IMR-90 (cell line): ENCODE results near the gene ZNF362. TPM values are rescaled to one million over a fixed set of nuclear protein-coding genes. Genes with fewer than 3 reads are reported as not detected.

Experiments
- ATAC-seq: fragments of 200-7000 bp; cut with Tn5 transposase; 2 replicates; pipeline ENCODE4 v1.9.1; 2020; ENCODE audit warnings: low read depth, mild to moderate bottlenecking, moderate library complexity
- BruUV-seq: library from RNA; stranded (reverse); fragments of 400-500 nt; replicated peaks from 2 replicates; lab custom pipeline; 2021; lab: Mats Ljungman, UMichigan
- CTCF ChIA-PET: fragments of 300-600 bp; formaldehyde crosslinking; extraction: SDS; loops from one replicate; lab custom pipeline; 2021; ENCODE audit warnings: antibody characterized with exemption; lab: Yijun Ruan, JAX
- POLR2A ChIA-PET: fragments of 300-600 bp; sonication (Branson Sonifier 250); formaldehyde crosslinking; loops from one replicate; lab custom pipeline; 2022; ENCODE audit warnings: antibody characterized with exemption; ENCODE audit not compliant: unreplicated experiment; lab: Charles Lee
- DNase-seq: peaks from one replicate; pipeline ENCODE4 v3.0.0; 2013
- H2AFZ ChIP-seq: replicated peaks from 2 replicates; pipeline ENCODE3; 2013; ENCODE audit warnings: low read length, mild to moderate bottlenecking; ENCODE audit not compliant: poor library complexity
- H2AK5ac ChIP-seq: 2 replicates; pipeline ENCODE4 v1.6.1; 2013; ENCODE audit warnings: low read depth, low read length, inconsistent platforms
- H2AK9ac ChIP-seq: replicated peaks from 2 replicates; pipeline ENCODE3; 2013; ENCODE audit warnings: mild to moderate bottlenecking, low read depth, low read length, moderate library complexity; ENCODE audit not compliant: poor library complexity
- H2BK120ac ChIP-seq: 2 replicates; pipeline ENCODE4 v1.6.1; 2013; ENCODE audit warnings: low read depth, low read length, inconsistent platforms
- H2BK15ac ChIP-seq: 3 replicates; pipeline ENCODE4 v1.6.1; 2013; ENCODE audit warnings: low read depth, low read length, inconsistent platforms
- H2BK20ac ChIP-seq: 2 replicates; pipeline ENCODE4 v1.6.1; 2013; ENCODE audit warnings: low read depth, mild to moderate bottlenecking, inconsistent platforms, low read length, moderate library complexity
- H2BK5ac ChIP-seq: 2 replicates; pipeline ENCODE4 v1.6.1; 2013; ENCODE audit warnings: mild to moderate bottlenecking, low read depth, low read length, inconsistent platforms; ENCODE audit not compliant: poor library complexity, severe bottlenecking
- H3K14ac ChIP-seq: replicated peaks from 2 replicates; pipeline ENCODE4 v1.6.1; 2013; ENCODE audit warnings: low read depth, low read length, inconsistent platforms
- H3K18ac ChIP-seq: 2 replicates; pipeline ENCODE4 v1.6.1; 2013; ENCODE audit warnings: low read depth, low read length, control low read depth
- H3K23ac ChIP-seq: 2 replicates; pipeline ENCODE4 v1.6.1; 2013; ENCODE audit warnings: low read depth, low read length, inconsistent platforms
- H3K27ac ChIP-seq: 2 replicates; pipeline ENCODE4 v1.5.1; 2013; ENCODE audit warnings: mild to moderate bottlenecking, control low read depth, low read length; ENCODE audit not compliant: insufficient read depth
- H3K27me3 ChIP-seq: 2 replicates; pipeline ENCODE4 v1.6.1; 2013; ENCODE audit warnings: low read length; ENCODE audit not compliant: control insufficient read depth, insufficient read depth
- H3K36me3 ChIP-seq: 2 replicates; pipeline ENCODE4 v1.6.1; 2013; ENCODE audit warnings: low read length, mixed read lengths; ENCODE audit not compliant: control insufficient read depth, insufficient read depth
- H3K4ac ChIP-seq: 2 replicates; pipeline ENCODE4 v1.6.1; 2013; ENCODE audit warnings: low read depth, low read length, inconsistent platforms
- H3K4me1 ChIP-seq: 2 replicates; pipeline ENCODE4 v1.6.1; 2013; ENCODE audit warnings: low read length, mixed read lengths; ENCODE audit not compliant: control insufficient read depth, insufficient read depth
- H3K4me2 ChIP-seq: 2 replicates; pipeline ENCODE4 v1.6.1; 2013; ENCODE audit warnings: low read depth, mild to moderate bottlenecking, control low read depth, low read length, moderate library complexity
- H3K4me3 ChIP-seq: 2 replicates; pipeline ENCODE4 v1.5.1; 2013; ENCODE audit warnings: low read depth, mild to moderate bottlenecking, control low read depth, low read length, moderate library complexity; ENCODE audit not compliant: insufficient read depth
- H3K56ac ChIP-seq: 2 replicates; pipeline ENCODE4 v1.6.1; 2013; ENCODE audit warnings: low read length, inconsistent platforms; ENCODE audit not compliant: insufficient read depth; ENCODE audit errors: extremely low read depth
- H3K79me1 ChIP-seq, 2 experiments: 2 replicates each; pipeline ENCODE4 v1.6.1; 2013; ENCODE audit warnings: low read length in 2 of 2, inconsistent platforms in 1 of 2, low read depth in 1 of 2
- H3K9ac ChIP-seq: 2 replicates; pipeline ENCODE4 v1.6.1; 2013; ENCODE audit warnings: low read depth, low read length, control low read depth
- H3K9me1 ChIP-seq: 2 replicates; pipeline ENCODE4 v1.6.1; 2013; ENCODE audit warnings: low read length, inconsistent platforms; ENCODE audit not compliant: insufficient read depth
- H3K9me3 ChIP-seq: 2 replicates; pipeline ENCODE4 v1.6.1; 2013; ENCODE audit warnings: low read length; ENCODE audit not compliant: control insufficient read depth, insufficient read depth
- H4K20me1 ChIP-seq: 2 replicates; pipeline ENCODE4 v1.6.1; 2013; ENCODE audit warnings: low read length, inconsistent platforms; ENCODE audit not compliant: insufficient read depth
- H4K5ac ChIP-seq: 2 replicates; pipeline ENCODE4 v1.6.1; 2013; ENCODE audit warnings: mild to moderate bottlenecking, low read depth, low read length, control low read depth
- H4K8ac ChIP-seq, 2 experiments: 2 replicates each; pipeline ENCODE4 v1.6.1; 2013; ENCODE audit warnings: low read depth in 2 of 2, low read length in 2 of 2, control low read depth in 1 of 2, inconsistent platforms in 1 of 2
- H4K91ac ChIP-seq: 2 replicates; pipeline ENCODE4 v1.6.1; 2013; ENCODE audit warnings: low read depth, low read length, inconsistent platforms; ENCODE audit not compliant: insufficient read depth
- CEBPB ChIP-seq: IDR thresholded peaks from 2 replicates; pipeline ENCODE4 v1.6.1; 2012; ENCODE audit warnings: low read depth, low read length, improper control_type of control experiment
- MAFK ChIP-seq: IDR thresholded peaks from 2 replicates; pipeline ENCODE4 v1.6.1; 2012; ENCODE audit warnings: low read depth, low read length, improper control_type of control experiment
- MAZ ChIP-seq: IDR thresholded peaks from 2 replicates; pipeline ENCODE4 v1.6.1; 2012; ENCODE audit warnings: low read depth, mild to moderate bottlenecking, low read length, improper control_type of control experiment, moderate library complexity, borderline replicate concordance
- NFE2L2 ChIP-seq: fragments of 150-350 bp; IDR thresholded peaks from 2 replicates; pipeline ENCODE4 v1.6.1; 2016; ENCODE audit warnings: low read depth, mild to moderate bottlenecking, low read length
- RAD21 ChIP-seq: IDR thresholded peaks from 2 replicates; pipeline ENCODE4 v1.6.1; 2012; ENCODE audit warnings: low read length, improper control_type of control experiment
- WGBS, 2 experiments: methylation state at CpG; one replicate each; pipeline versions ENCODE4 v1.1.5 to v1.1.7; 2013; ENCODE audit warnings: missing lambda C conversion rate in 2 of 2; ENCODE audit not compliant: insufficient read length in 1 of 2; ENCODE audit errors: extremely low coverage in 2 of 2; 5-methylcytosine and 5-hydroxymethylcytosine counted together
- dilution Hi-C: fragments of 300-500 bp; cut with HindIII; formaldehyde crosslinking; loops from one replicate; pipeline ENCODE4 v1.14.3; 2018; ENCODE audit warnings: low sequenced_read_pairs; ENCODE audit not compliant: unreplicated experiment
- in situ Hi-C: fragments of 300-500 bp; cut with MboI; formaldehyde crosslinking; loops from 3 replicates; pipeline ENCODE4 v1.14.3; 2019; ENCODE audit warnings: low sequenced_read_pairs, inconsistent platforms, mixed read lengths
- intact Hi-C: fragments of 100-400 bp; cut with micrococcal nuclease; formaldehyde crosslinking; loops from 2 replicates; pipeline ENCODE4 v1.10.0; 2022
- polyA plus RNA-seq, 3 experiments: library from polyadenylated mRNA; depleted of rRNA; stranded (reverse); fragments of >200 nt; gene quantifications; 2 replicates each; pipeline ENCODE4 v1.2.3, GENCODE V29; 2012; ENCODE audit warnings: low replicate concordance in 1 of 3
- total RNA-seq: library from RNA; depleted of rRNA; stranded (reverse); fragments of >200 nt; gene quantifications from 2 replicates; pipeline ENCODE4 v1.2.3, GENCODE V29; 2012

ZNF362 gene
- total and polyA plus RNA-seq, 2 of the 4 experiments (the other 2 are of a cell fraction): 5.7 to 12.9 TPM

GRCh38 chr1:33258788-33259274 lies 2.5 kb downstream of the ZNF362 start:
- Histone ChIP-seq H2BK120ac (no peak overlapping the region), H3K9me3 (no peaks in the 10 kb centered on the region), H3K27me3 (no peaks in the 10 kb centered on the region), H4K8ac (peak overlapping the region; percentile 70 to 89; a peak in 1 of 4 replicates), H3K56ac (no peak overlapping the region), H3K36me3 (peaks cover 6% of the 10 kb centered on the region), H4K20me1 (peaks cover 23% of the 10 kb centered on the region), H3K9me1 (peaks cover 42% of the 10 kb centered on the region), H3K4ac (peak overlapping the region; percentile 38), H4K91ac (no peak overlapping the region), H2BK20ac (no peak overlapping the region), H3K9ac (0 out of 2 replicates have a peak overlapping the region, but pooled peaks have one; percentile 0), H3K14ac (no peak overlapping the region; the same call in 1 of the 2 replicates), H3K23ac (peak overlapping the region; percentile 57), H3K4me1 (peaks cover 15% of the 10 kb centered on the region), H2AFZ (peak overlapping the region; percentile 3), H2AK5ac (peak overlapping the region; percentile 95), H3K27ac (no peak overlapping the region), H3K4me2 (peak overlapping the region; percentile 70; the same call in 1 of the 2 replicates), H3K4me3 (no peak overlapping the region), H3K18ac (no peak overlapping the region), H2AK9ac (no peak overlapping the region), H3K79me1 (peaks cover 38 to 58% of the 10 kb centered on the region in 2 experiments), H2BK5ac (no peak overlapping the region), H2BK15ac (no peak overlapping the region), H4K5ac (no peak overlapping the region)
- TF ChIP-seq RAD21: no peak
- no peak for TF ChIP-seq CEBPB
- no peak for TF ChIP-seq MAFK
- no peak for TF ChIP-seq MAZ
- TF ChIP-seq NFE2L2: no peak
- intact Hi-C loops: loop anchor here (5.0 kb wide), 1 partner anchor 162 kb away; no protein-coding TSS in a partner anchor
- whole genome bisulfite sequencing, 2 experiments: no CpG with 5 or more reads among the region's 2 CpGs
- dilution Hi-C loops: no loop called here
- ChIA-PET CTCF (no interaction called here), POLR2A (no interaction called here)
- no peak for ATAC-seq
- BruUV-seq: no TSS peak
- DNase-seq: no peak
- in situ Hi-C loops: no loop called here
